ENCODE results near the gene WDR18.

The WDR18 gene

GRCh38 chr19:966485-967088 lies 17.6 kb upstream of the WDR18 start:
- no peak for DNase-seq

GRCh38 chr19:970695-971094 lies 13.4 kb upstream of the WDR18 start:
- DNase-seq: peak; percentile 49

- no peak for DNase-seq
These were observed 12.3 kb upstream of the WDR18 start for GRCh38 chr19:971795-972194.

GRCh38 chr19:972281-972680 lies 11.9 kb upstream of the WDR18 start:
- no peak for DNase-seq

GRCh38 chr19:973726-974563 lies 10.2 kb upstream of the WDR18 start:
- DNase-seq: no peak

GRCh38 chr19:974564-975257 lies 9.4 kb upstream of the WDR18 start:
- no peak for DNase-seq

GRCh38 chr19:976476-976875 lies 7.7 kb upstream of the WDR18 start:
- DNase-seq: no peak

GRCh38 chr19:977058-977464 lies 7.1 kb upstream of the WDR18 start:
- no peak for DNase-seq

- DNase-seq: no peak
These were observed 4.8 kb upstream of the WDR18 start for GRCh38 chr19:979318-979741.

GRCh38 chr19:980133-980998 lies 3.8 kb upstream of the WDR18 start:
- DNase-seq: no peak

GRCh38 chr19:982567-983170 lies 1.5 kb upstream of the WDR18 start:
- peak; percentile 86 for DNase-seq

GRCh38 chr19:986083-986482 lies 1.9 kb downstream of the WDR18 start:
- no peak for DNase-seq

GRCh38 chr19:988081-988480 lies 3.9 kb downstream of the WDR18 start:
- DNase-seq: no peak

- DNase-seq: no peak
These were observed 4.4 kb downstream of the WDR18 start for GRCh38 chr19:988510-988909.

- no peak for DNase-seq
These were observed 5.4 kb downstream of the WDR18 start for GRCh38 chr19:989381-990081.

- no peak for DNase-seq
These were observed 6.0 kb downstream of the WDR18 start for GRCh38 chr19:990119-990571.

- DNase-seq: no peak
These were observed 6.6 kb downstream of the WDR18 start for GRCh38 chr19:990746-991145.

- DNase-seq: peak; percentile 87
These were observed 7.2 kb downstream of the WDR18 start for GRCh38 chr19:991174-991931.

GRCh38 chr19:991932-992669 lies 8.0 kb downstream of the WDR18 start:
- no peak for DNase-seq

- no peak for DNase-seq
These were observed 8.5 kb downstream of the WDR18 start for GRCh38 chr19:992670-993055.

All from stimulated activated CD8-positive, alpha-beta memory T cell treated with anti-CD3 and anti-CD28 coated beads, Interleukin-4, amount 100 ng/mL, for 48 hours (primary cell).